Measurements from ENCODE around the gene MEF2C.

DNA sequence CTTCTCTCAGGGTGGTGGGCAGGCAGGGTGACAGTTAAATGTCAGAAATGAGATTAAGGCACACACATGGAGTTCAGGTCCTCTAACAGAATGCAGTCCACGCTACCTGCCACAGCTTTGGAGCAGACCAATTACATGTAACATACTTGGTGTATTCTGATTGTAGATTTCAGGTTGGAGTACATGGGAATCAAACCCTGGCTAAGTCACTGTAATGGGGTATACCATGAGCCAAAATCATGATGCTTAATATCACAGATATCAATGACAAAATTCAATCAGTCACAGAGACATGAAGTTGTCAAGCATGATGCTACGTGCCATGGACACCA lies 48.9 kb downstream of the MEF2C start:
- TF ChIP-seq CTCF (IDR thresholded peaks at IDR 0.05) (no peak), POLR2A (IDR thresholded peaks at IDR 0.05) (no peak)
